GM12801 (cell line): Measurements from ENCODE around the gene GPBAR1.

Experiments used
- TF ChIP-seq, protein P1 (sequence below): IDR thresholded peaks from one replicate; pipeline ENCODE4 v1.5.1; 2011; ENCODE audit warnings: control low read depth; ENCODE audit not compliant: insufficient read length; ENCODE audit errors: extremely low read depth

Gene GPBAR1, protein sequence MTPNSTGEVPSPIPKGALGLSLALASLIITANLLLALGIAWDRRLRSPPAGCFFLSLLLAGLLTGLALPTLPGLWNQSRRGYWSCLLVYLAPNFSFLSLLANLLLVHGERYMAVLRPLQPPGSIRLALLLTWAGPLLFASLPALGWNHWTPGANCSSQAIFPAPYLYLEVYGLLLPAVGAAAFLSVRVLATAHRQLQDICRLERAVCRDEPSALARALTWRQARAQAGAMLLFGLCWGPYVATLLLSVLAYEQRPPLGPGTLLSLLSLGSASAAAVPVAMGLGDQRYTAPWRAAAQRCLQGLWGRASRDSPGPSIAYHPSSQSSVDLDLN

GRCh38 chr2:218260742-218261422 lies at the start of gene GPBAR1:
TSS of gene GPBAR1 (plus strand) at chr2:218261015. CDS start at chr2:218262725, 1,710 bp downstream.
- TF ChIP-seq, protein P1, sequence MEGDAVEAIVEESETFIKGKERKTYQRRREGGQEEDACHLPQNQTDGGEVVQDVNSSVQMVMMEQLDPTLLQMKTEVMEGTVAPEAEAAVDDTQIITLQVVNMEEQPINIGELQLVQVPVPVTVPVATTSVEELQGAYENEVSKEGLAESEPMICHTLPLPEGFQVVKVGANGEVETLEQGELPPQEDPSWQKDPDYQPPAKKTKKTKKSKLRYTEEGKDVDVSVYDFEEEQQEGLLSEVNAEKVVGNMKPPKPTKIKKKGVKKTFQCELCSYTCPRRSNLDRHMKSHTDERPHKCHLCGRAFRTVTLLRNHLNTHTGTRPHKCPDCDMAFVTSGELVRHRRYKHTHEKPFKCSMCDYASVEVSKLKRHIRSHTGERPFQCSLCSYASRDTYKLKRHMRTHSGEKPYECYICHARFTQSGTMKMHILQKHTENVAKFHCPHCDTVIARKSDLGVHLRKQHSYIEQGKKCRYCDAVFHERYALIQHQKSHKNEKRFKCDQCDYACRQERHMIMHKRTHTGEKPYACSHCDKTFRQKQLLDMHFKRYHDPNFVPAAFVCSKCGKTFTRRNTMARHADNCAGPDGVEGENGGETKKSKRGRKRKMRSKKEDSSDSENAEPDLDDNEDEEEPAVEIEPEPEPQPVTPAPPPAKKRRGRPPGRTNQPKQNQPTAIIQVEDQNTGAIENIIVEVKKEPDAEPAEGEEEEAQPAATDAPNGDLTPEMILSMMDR: no peak

- TF ChIP-seq, protein P1: no peak
Measured at GRCh38 chr2:218214116-218214515, 46.7 kb upstream of the GPBAR1 start.

- TF ChIP-seq, protein P1: no peak
Measured at GRCh38 chr2:218216336-218216673, 44.5 kb upstream of the GPBAR1 start.

GRCh38 chr2:218216674-218217359 lies 44.0 kb upstream of the GPBAR1 start, which contains the start of gene ARPC2:
TSS of gene ARPC2 (plus strand) at chr2:218217189. CDS start at chr2:218217471, 282 bp downstream.
- TF ChIP-seq, protein P1: no peak

DNA sequence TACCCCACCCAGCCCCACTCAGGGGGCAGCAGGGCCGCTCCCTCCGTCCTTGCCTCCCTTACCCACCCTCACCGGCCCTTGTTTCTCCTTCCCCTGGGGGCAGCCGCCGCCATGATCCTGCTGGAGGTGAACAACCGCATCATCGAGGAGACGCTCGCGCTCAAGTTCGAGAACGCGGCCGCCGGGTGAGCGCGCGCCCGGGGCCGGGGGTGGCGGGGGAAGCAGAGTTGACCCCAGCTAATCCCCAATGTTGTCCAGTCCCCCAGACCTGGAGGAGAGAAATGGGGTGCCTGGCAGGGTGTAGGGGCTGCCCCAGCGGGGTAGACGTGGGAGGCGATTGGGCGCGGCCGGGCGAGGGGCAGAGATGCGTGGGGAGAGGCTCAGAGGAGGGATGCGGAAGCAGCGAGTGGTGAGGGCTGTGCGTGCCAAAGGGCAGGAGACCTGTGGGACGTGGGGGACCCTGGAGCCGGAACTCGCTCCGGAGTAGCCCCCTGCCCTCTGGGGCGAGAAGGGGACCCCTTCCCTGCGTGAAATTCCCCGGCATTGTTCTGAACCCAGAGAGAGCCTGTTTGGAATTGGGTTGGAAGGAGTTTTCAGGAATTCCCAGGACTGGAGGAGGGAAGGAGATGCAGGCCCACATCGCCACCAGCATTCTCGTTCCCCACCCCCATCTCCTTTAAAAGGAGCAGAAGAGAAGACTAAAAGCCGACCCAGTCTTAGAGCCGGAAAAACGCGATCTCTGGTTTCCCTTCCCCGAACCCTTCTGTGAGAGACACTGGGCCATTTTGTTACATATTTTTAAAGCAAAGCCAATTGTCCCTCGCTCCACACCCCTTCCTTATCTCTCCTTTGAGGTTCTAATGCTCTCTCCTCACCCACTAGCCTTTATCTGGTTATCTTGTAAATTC lies 43.2 kb upstream of the GPBAR1 start:
- TF ChIP-seq, protein P1: no peak

GRCh38 chr2:218218268-218219185 lies 42.3 kb upstream of the GPBAR1 start:
- TF ChIP-seq, protein P1: no peak
